CMK (cell line): ENCODE measurements around the gene KCND1.
A peak's percentile ranks its signal among the peaks of the same experiment; 100 is the strongest.
"Not testable (repeated sequence)": the region's sequence is repeated elsewhere in the genome, so short reads cannot be mapped to it uniquely, and the experiment has no call there.

Source experiments
- DNase-seq: peaks from one replicate; pipeline ENCODE4 v3.0.0-alpha.2; 2010; ENCODE audit warnings: low read depth

The KCND1 gene

GRCh38 chrX:48971249-48972219 is at the start of gene KCND1:
TSS of gene KCND1 (minus strand) at chrX:48971844. CDS start at chrX:48970271, 1,573 bp downstream.
- DNase-seq = no peak

- no peak for DNase-seq
Measured at GRCh38 chrX:49019599-49020249, 48.1 kb upstream of the KCND1 start.

DNA sequence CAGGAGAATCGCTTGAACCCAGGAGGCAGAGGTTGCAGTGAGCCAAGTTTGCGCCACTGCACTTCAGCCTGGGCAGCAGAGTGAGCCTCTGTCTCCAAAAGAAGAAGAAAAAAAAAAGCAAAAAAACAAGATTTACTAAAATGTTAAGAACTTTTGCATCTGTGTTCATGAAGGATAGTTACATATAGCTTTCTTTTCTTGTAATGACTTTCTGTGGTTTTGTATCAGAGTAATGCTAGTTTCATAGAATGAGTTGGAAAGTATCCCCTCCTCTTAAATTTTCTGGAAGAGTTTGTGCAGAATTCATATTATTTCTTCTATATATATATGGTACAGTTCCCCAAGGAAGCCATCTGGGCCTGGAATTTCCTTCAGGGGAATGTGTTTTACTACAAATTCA is 47.4 kb upstream of the KCND1 start:
- DNase-seq = no peak

DNA sequence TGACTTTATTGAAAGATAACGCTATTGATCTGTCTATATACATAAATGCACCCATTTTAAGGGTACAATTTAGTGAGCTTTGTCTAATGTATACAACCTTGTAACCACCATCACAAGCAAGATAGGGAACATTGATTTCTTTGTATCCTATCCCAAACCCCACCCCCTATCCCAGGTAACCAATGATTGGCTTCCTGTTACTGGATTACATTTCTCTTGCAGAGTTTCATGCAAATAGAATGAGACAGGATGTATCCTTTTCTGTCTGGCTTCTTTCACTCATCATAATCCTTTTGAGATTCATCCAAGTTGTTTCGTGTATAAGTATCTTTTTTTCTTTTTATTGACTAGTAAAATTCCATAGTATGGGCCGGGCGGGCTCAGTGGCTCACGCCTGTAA is 32.1 kb upstream of the KCND1 start:
- no peak for DNase-seq

GRCh38 chrX:49002091-49002935 is 30.7 kb upstream of the KCND1 start, which contains the start of gene GRIPAP1:
TSS of gene GRIPAP1 (minus strand) at chrX:49002264. CDS start at chrX:49002229, 35 bp downstream.
- peak; percentile 84 for DNase-seq

- DNase-seq = peak; percentile 51
Measured at GRCh38 chrX:49001521-49002090, 30.0 kb upstream of the KCND1 start.

- no peak for DNase-seq
Measured at GRCh38 chrX:49000636-49001035, 29.0 kb upstream of the KCND1 start.

DNA sequence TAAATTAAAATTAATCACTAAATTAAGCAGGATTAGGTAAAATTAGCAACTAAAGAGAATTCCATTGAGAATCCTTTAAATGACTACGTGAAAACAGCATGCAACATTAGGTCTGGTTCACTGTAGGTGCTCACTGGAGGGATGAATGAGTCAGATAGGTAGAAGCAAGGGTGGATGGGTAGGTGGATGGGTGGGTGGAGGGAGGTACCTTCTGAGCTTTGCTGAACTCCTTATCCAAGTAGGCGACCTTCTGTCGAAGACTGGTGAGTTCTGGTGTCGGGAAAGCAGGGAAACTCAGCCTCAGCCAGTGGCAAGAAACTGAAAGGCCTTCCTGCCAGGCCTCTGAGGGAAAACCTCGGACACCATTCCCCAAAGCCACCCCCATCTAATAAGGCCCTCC is 27.4 kb upstream of the KCND1 start:
- no peak for DNase-seq

GRCh38 chrX:48998391-48998790 is 26.7 kb upstream of the KCND1 start:
- peak; percentile 24 for DNase-seq

DNA sequence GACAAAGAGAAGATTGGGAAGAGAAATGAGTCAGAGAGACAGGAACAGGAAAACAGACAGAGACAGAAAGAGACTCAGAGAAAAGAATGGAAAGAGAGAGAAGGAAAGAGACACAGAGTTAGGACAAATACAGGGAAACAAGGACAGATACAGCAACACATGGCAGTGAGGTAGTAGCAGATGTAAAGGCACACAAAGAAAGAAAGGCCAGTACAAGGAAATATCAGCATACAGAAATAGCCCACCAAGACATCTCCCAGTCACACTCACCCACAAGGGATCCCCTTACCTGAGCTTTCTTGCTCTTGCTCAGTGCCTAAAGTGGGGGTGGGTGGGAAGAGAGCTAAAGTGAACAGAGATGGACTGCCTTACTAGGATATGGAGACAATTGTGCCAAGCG is 26.2 kb upstream of the KCND1 start:
- DNase-seq = no peak

GRCh38 chrX:48997455-48997854 is 25.8 kb upstream of the KCND1 start:
- DNase-seq = no peak

DNA sequence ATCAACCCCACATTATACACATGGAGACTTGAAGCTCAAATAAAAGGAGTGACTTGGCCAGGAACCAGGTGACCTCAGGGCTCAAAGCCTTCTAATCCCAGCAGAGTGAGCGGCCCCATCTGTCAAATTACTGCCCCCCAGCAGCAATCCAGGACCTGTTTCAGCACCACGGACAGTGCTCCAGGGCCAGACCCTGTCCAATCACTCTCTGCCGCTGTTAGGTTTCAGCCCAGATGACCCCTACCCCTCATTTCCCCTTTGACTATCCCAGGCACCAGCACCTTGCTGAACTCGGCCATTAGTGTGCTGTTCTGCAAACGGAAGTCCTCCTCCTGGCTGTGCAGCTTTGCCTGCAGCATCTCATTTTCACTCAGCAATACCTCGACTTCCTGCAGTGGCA is 25.3 kb upstream of the KCND1 start:
- DNase-seq = no peak

DNA sequence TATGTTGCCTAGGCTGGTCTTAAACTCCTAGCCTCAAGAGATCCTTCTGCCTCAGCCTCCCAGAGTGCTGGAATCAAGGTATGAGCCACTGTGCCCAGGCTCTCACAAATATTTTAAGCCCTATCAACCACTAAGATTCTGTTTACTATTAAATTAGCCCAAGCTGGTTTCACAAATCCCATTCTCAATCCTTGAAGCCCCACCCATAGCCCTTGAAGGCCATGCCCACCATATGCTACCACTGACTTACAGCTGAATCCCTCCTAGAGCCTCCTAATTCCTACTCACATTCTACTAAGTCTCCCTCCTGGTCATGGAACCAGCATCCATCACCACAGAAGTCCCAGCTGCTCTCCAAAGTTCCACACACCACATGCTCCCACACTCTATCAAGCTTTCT is 20.7 kb upstream of the KCND1 start:
- no peak for DNase-seq

DNA sequence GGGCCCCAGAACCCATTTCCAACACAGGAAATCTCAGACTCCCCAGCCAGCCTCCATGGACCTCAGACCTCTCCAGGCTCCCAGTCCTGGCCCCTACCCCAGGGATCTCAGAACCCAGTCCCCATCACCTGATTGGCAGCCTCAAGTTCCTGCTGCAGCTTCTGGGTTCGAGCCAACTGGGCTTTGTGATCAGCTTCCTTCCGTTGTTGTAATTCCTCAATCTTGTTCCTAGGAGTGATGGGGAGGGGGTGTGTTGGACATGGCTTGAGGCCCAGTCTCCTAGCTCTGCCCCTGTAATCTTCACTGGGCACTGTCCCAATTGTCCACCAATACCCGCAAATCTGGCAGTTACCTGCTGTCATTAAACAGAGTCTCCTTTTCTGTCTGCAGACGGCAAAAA is 17.8 kb upstream of the KCND1 start:
- DNase-seq = no peak

DNA sequence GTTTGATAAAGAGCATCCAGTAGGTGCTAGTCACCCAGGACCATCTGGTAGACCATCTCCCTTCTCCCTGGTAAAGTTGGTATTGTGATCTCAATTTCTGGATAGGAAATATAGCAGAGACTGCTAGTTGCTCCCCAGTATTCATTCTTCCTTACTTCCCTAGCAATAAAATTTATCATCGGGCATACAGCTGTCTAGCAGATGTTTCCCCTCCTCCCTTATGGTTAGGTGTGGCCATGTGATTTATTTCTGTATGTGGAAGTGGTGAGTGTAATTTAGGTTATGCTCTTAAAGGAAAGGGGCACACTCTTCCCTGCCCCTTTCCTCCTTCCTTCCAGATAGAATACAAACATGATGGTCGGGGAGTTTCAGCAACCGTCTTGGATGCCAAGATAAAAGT is 12.3 kb upstream of the KCND1 start:
- DNase-seq = no peak

DNA sequence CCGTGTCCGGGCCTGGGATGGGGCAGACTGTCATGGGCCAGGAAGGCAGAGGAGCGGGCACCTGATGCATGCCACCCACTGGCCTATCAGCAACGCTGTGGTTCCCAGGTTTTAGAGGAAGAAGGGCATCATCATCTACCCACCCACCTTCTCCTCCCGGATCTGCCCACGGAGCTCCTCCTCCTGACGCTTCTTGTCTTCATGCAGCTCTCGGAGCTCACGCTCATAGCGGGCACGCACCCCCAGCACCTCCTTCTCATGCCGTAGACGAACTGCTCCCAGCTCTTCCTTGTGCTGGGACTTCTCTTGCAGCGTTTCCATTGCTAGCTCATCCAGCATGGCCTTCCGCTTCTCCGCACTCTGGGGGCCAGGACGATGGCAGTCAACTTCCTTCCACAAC is 11.4 kb upstream of the KCND1 start:
- no peak for DNase-seq

- DNase-seq = no peak
Measured at GRCh38 chrX:48981178-48981577, 9.5 kb upstream of the KCND1 start.

- not testable (repeated sequence) for DNase-seq
Measured at GRCh38 chrX:48980341-48980740, 8.7 kb upstream of the KCND1 start.

DNA sequence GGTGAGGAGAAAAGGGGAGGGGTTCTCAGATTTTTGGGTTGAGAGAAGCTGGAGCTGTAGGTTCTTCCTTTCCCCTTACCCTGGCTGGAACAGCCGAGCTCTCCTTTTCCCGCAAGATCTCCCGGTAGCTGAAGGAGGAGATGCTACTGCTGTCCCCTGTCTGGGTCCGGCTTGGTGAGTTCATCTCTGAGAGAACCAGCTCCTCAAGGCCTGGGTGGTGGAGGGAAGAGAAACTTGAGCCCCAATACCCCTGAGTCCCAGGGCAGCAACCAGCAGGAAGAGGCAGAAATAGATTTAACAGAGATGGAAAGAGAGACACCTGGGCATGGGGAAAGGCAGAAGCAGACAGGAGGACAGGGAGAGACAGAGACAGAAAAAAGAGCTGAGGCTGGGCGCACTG is 6.6 kb upstream of the KCND1 start:
- no peak for DNase-seq

- DNase-seq = no peak
Measured at GRCh38 chrX:48976086-48976485, 4.4 kb upstream of the KCND1 start.

GRCh38 chrX:48975541-48975940 is 3.9 kb upstream of the KCND1 start:
- DNase-seq = no peak

GRCh38 chrX:48975041-48975440 is 3.4 kb upstream of the KCND1 start:
- no peak for DNase-seq
